Breast epithelium (tissue), 3 donors: Measurements from ENCODE around the gene EEF1A2.

ENCODE experiments used
- CTCF ChIP-seq, 3 donors: fragments of 450-650 bp; IDR thresholded peaks; one replicate each; pipeline ENCODE4 v1.5.1; 2016 to 2017; ENCODE audit warnings: antibody characterized with exemption in 3 of 3, mild to moderate bottlenecking in 3 of 3, moderate library complexity in 3 of 3
- POLR2A ChIP-seq: fragments of 450-650 bp; IDR thresholded peaks from one replicate; pipeline ENCODE4 v1.6.1; 2016; ENCODE audit warnings: antibody characterized with exemption, mild to moderate bottlenecking, moderate library complexity

- no peak for TF ChIP-seq CTCF (IDR thresholded peaks at IDR 0.05)
- TF ChIP-seq POLR2A, result no peak
Measured at GRCh38 chr20:63499338-63499969, 571 bp upstream of the EEF1A2 start.
